Suprapubic skin (tissue), 4 donors: ENCODE measurements around the gene AGT. TPM values are rescaled to one million over a fixed set of nuclear protein-coding genes. Genes with fewer than 3 reads are reported as not detected.

Experiments used
- DNase-seq, 2 donors: peaks; one replicate each; pipeline ENCODE4 v3.0.0-alpha.2; 2019; ENCODE audit warnings: low spot score in 2 of 2
- H3K27ac ChIP-seq: fragments of 200-600 bp; sonication (generic); one replicate; pipeline ENCODE4 v1.5.1; 2019
- H3K27me3 ChIP-seq: fragments of 200-600 bp; sonication (generic); one replicate; pipeline ENCODE4 v1.5.1; 2019
- H3K36me3 ChIP-seq: fragments of 200-600 bp; sonication (generic); one replicate; pipeline ENCODE4 v1.5.1; 2019
- H3K4me1 ChIP-seq: fragments of 200-600 bp; sonication (generic); one replicate; pipeline ENCODE4 v1.5.1; 2019
- H3K4me3 ChIP-seq: fragments of 200-600 bp; sonication (generic); one replicate; pipeline ENCODE4 v1.5.1; 2019; ENCODE audit warnings: mild to moderate bottlenecking
- H3K9me3 ChIP-seq: fragments of 200-600 bp; sonication (generic); one replicate; pipeline ENCODE4 v1.5.1; 2019
- CTCF ChIP-seq, 2 donors: fragments of 200-600 bp in 1 of 2; fragments of 450-650 bp in 1 of 2; sonication (generic) in 1 of 2; IDR thresholded peaks; one replicate each; pipeline ENCODE4 v1.5.1; 2016 to 2019; ENCODE audit warnings: antibody characterized with exemption in 2 of 2, mild to moderate bottlenecking in 1 of 2, moderate library complexity in 1 of 2
- EP300 ChIP-seq: sonication (generic); formaldehyde crosslinking; IDR thresholded peaks from one replicate; pipeline ENCODE4 v1.6.1; 2017; ENCODE audit warnings: antibody characterized with exemption
- POLR2A ChIP-seq, 2 donors: fragments of 450-650 bp; IDR thresholded peaks; one replicate each; pipeline ENCODE4 v1.6.1; 2017; ENCODE audit warnings: antibody characterized with exemption in 2 of 2, mild to moderate bottlenecking in 2 of 2, moderate library complexity in 2 of 2
- POLR2AphosphoS5 ChIP-seq, 3 donors: sonication (generic); formaldehyde crosslinking; IDR thresholded peaks; one replicate each; pipeline ENCODE4 v1.6.1; 2017; ENCODE audit warnings: antibody characterized with exemption in 3 of 3
- WGBS: methylation state at CpG from one replicate; pipeline ENCODE4 v1.1.5; 2018; 5-methylcytosine and 5-hydroxymethylcytosine counted together
- total RNA-seq, 4 donors: library from RNA; depleted of rRNA; stranded (reverse); fragments of >200 nt; gene quantifications; one replicate each; pipeline ENCODE4 v1.1.0, GENCODE V29; 2016

The AGT gene
- total RNA-seq, 4 donors from 2014 or later, result 1.6 to 5.0 TPM; not detected in 2

- Histone ChIP-seq H3K36me3 (no peaks in the 10 kb centered on the region), H3K9me3 (no peaks in the 10 kb centered on the region), H3K4me3 (no peak overlapping the region), H3K4me1 (peaks cover 3% of the 10 kb centered on the region), H3K27ac (no peak overlapping the region), H3K27me3 (no peaks in the 10 kb centered on the region)
- TF ChIP-seq CTCF (IDR thresholded peaks at IDR 0.05) (no peak), POLR2A (IDR thresholded peaks at IDR 0.05) (no peak), EP300 (no peak), POLR2AphosphoS5 (IDR thresholded peaks at IDR 0.05) (no peak)
- DNase-seq, result no peak
- 88% methylated on average over 6 of the region's 9 CpGs for WGBS
Measured at GRCh38 chr1:230706020-230706699, 7.8 kb downstream of the AGT start.

- Histone ChIP-seq H3K4me3 (no peak overlapping the region), H3K36me3 (no peaks in the 10 kb centered on the region), H3K27me3 (no peaks in the 10 kb centered on the region), H3K4me1 (peaks cover 3% of the 10 kb centered on the region), H3K27ac (no peak overlapping the region), H3K9me3 (no peaks in the 10 kb centered on the region)
- no peak for DNase-seq
- 89% methylated on average over 17 of the region's 18 CpGs for WGBS
- TF ChIP-seq POLR2AphosphoS5 (IDR thresholded peaks at IDR 0.05) (no peak), CTCF (IDR thresholded peaks at IDR 0.05) (no peak), EP300 (no peak), POLR2A (IDR thresholded peaks at IDR 0.05) (no peak)
Measured at GRCh38 chr1:230705289-230706019, 8.5 kb downstream of the AGT start.

- Histone ChIP-seq H3K27ac (no peak overlapping the region), H3K9me3 (no peaks in the 10 kb centered on the region), H3K36me3 (no peaks in the 10 kb centered on the region), H3K4me1 (peaks cover 3% of the 10 kb centered on the region), H3K4me3 (no peak overlapping the region), H3K27me3 (no peaks in the 10 kb centered on the region)
- no peak for DNase-seq
- WGBS, result 90% methylated on average over 7 of the region's 7 CpGs
- no peak for TF ChIP-seq CTCF (IDR thresholded peaks at IDR 0.05)
- TF ChIP-seq EP300, result no peak
- TF ChIP-seq POLR2AphosphoS5 (IDR thresholded peaks at IDR 0.05), result no peak
- TF ChIP-seq POLR2A (IDR thresholded peaks at IDR 0.05), result no peak
Measured at GRCh38 chr1:230704830-230705229, 9.1 kb downstream of the AGT start.

DNA sequence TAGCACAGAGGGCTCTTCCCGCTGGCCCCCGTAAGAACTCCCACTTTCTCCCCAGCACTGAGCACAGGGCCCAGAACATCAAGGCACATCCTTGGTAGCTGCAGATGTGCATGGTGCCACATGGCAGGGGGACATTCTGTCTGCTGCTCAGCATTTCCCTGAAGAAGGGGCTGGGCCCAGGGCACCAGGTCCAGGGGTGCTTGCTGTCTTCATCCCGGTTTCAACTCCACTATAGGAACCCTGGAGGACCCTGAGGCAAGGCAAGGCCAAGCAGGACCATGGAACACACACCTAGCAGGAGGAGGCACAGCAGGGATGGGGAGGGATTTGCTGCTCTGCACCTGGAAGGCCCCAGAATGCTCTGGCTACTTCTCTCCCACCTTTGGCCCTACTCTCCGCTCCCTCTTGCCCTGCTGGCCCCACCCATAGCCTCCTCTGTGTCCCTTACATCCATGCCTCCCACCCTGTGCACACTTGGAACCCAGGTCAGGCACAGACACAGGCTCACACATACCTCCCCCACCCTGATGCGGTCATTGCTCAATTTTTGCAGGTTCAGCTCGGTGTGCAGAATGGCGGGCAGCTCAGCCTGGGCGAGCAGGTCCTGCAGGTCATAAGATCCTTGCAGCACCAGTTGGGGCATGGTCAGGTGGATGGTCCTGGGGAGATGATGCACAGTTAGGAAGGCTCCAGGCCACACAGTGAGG lies 10.1 kb downstream of the AGT start:
- Histone ChIP-seq H3K4me1 (peaks cover 3% of the 10 kb centered on the region), H3K27me3 (no peaks in the 10 kb centered on the region), H3K4me3 (no peak overlapping the region), H3K36me3 (no peaks in the 10 kb centered on the region), H3K27ac (no peak overlapping the region), H3K9me3 (no peaks in the 10 kb centered on the region)
- DNase-seq, result no peak
- WGBS, result 94% methylated on average over 7 of the region's 8 CpGs
- TF ChIP-seq EP300, result no peak
- no peak for TF ChIP-seq CTCF (IDR thresholded peaks at IDR 0.05)
- no peak for TF ChIP-seq POLR2A (IDR thresholded peaks at IDR 0.05)
